Right atrium auricular region (tissue), 2 donors: Measurements from ENCODE around the gene KIF3B. TPM values are rescaled to one million over a fixed set of nuclear protein-coding genes. Genes with fewer than 3 reads are reported as not detected.

ENCODE experiments used
- DNase-seq: peaks from one replicate; pipeline ENCODE4 v3.0.0-alpha.2; 2019; ENCODE audit warnings: low spot score
- H3K27ac ChIP-seq, 2 donors: fragments of 200-600 bp; sonication (generic); 1 replicate in 1 of 2; 2 replicates in 1 of 2; pipeline ENCODE4 v1.5.1; 2016 to 2019
- H3K27me3 ChIP-seq, 2 donors: fragments of 200-600 bp; sonication (generic); one replicate each; pipeline versions ENCODE4 v1.5.1 to v1.6.0; 2017 to 2019
- H3K36me3 ChIP-seq: fragments of 200-600 bp; sonication (generic); one replicate; pipeline ENCODE4 v1.5.1; 2016
- H3K4me1 ChIP-seq, 2 donors: fragments of 200-600 bp; sonication (generic); one replicate each; pipeline versions ENCODE4 v1.5.1 to v1.6.0; 2017 to 2019
- H3K4me3 ChIP-seq, 2 donors: fragments of 200-600 bp; sonication (generic); 1 replicate in 1 of 2; 2 replicates in 1 of 2; pipeline ENCODE4 v1.5.1; 2017 to 2019; ENCODE audit warnings: mild to moderate bottlenecking in 1 of 2, moderate library complexity in 1 of 2
- H3K9me3 ChIP-seq, 2 donors: fragments of 200-600 bp; sonication (generic); one replicate each; pipeline ENCODE4 v1.5.1; 2019
- CTCF ChIP-seq, 2 donors: fragments of 200-600 bp; sonication (generic); IDR thresholded peaks; one replicate each; pipeline ENCODE4 v1.5.1; 2019; ENCODE audit warnings: antibody characterized with exemption in 2 of 2
- total RNA-seq, 2 donors: library from RNA; depleted of rRNA; stranded (reverse); fragments of >200 nt; gene quantifications; one replicate each; pipeline ENCODE4 v1.1.0, GENCODE V29; 2016

Gene KIF3B
- total RNA-seq, 2 donors from 2014 or later: 10.7 to 16.4 TPM

GRCh38 chr20:32325706-32326503, 48.5 kb downstream of the KIF3B start:
- DNase-seq: no peak
- no peaks in the 10 kb centered on the region for H3K9me3 ChIP-seq
- H3K27me3 ChIP-seq: no peaks in the 10 kb centered on the region
- no peak for TF ChIP-seq CTCF (IDR thresholded peaks at IDR 0.05)
- H3K4me1 ChIP-seq: peaks cover 0 to 3% of the 10 kb centered on the region in 2 donors
- H3K4me3 ChIP-seq: no peak overlapping the region
- H3K36me3 ChIP-seq: peaks cover 10% of the 10 kb centered on the region
- H3K27ac ChIP-seq: peak overlapping the region in 1 of 2 donors; percentile 42

- no peak for TF ChIP-seq CTCF (IDR thresholded peaks at IDR 0.05)
- no peaks in the 10 kb centered on the region for H3K9me3 ChIP-seq
- H3K4me1 ChIP-seq: peaks cover 0 to 3% of the 10 kb centered on the region in 2 donors
- H3K4me3 ChIP-seq: no peak overlapping the region
- H3K27ac ChIP-seq: peak overlapping the region in 1 of 2 donors; percentile 42
- DNase-seq: no peak
- peaks cover 16% of the 10 kb centered on the region for H3K36me3 ChIP-seq
- H3K27me3 ChIP-seq: no peaks in the 10 kb centered on the region
Observed at GRCh38 chr20:32326504-32326845, 49.0 kb downstream of the KIF3B start.

- peaks cover 0 to 8% of the 10 kb centered on the region in 2 donors for H3K4me1 ChIP-seq
- H3K27ac ChIP-seq: peak overlapping the region in 1 of 2 donors; percentile 42
- no peak overlapping the region for H3K4me3 ChIP-seq
- no peaks in the 10 kb centered on the region for H3K27me3 ChIP-seq
- DNase-seq: no peak
- peaks cover 20% of the 10 kb centered on the region for H3K36me3 ChIP-seq
- no peak for TF ChIP-seq CTCF (IDR thresholded peaks at IDR 0.05)
- no peaks in the 10 kb centered on the region for H3K9me3 ChIP-seq
Observed at GRCh38 chr20:32327087-32327681, 49.7 kb downstream of the KIF3B start.

- DNase-seq: no peak
- TF ChIP-seq CTCF (IDR thresholded peaks at IDR 0.05): no peak
- Histone ChIP-seq H3K4me1 (peaks cover 0 to 34% of the 10 kb centered on the region in 2 donors), H3K27ac (no peak overlapping the region), H3K4me3 (no peak overlapping the region), H3K9me3 (no peaks in the 10 kb centered on the region), H3K27me3 (no peaks in the 10 kb centered on the region), H3K36me3 (peaks cover 20% of the 10 kb centered on the region)
Observed at GRCh38 chr20:32329817-32330554, 52.5 kb downstream of the KIF3B start.

GRCh38 chr20:32330555-32330897, 53.1 kb downstream of the KIF3B start:
- peaks cover 0 to 36% of the 10 kb centered on the region in 2 donors for H3K4me1 ChIP-seq
- no peak for TF ChIP-seq CTCF (IDR thresholded peaks at IDR 0.05)
- no peaks in the 10 kb centered on the region for H3K9me3 ChIP-seq
- no peak for DNase-seq
- peaks cover 20% of the 10 kb centered on the region for H3K36me3 ChIP-seq
- no peaks in the 10 kb centered on the region for H3K27me3 ChIP-seq
- no peak overlapping the region for H3K4me3 ChIP-seq
- H3K27ac ChIP-seq: no peak overlapping the region
